GM19238 (cell line): ENCODE measurements around the gene GPS1.
"Not testable (repeated sequence)": the region's sequence is repeated elsewhere in the genome, so short reads cannot be mapped to it uniquely, and the experiment has no call there.

Experiments
- DNase-seq: peaks from one replicate; pipeline ENCODE4 v3.0.0; 2011; ENCODE audit warnings: low spot score; ENCODE audit not compliant: insufficient read length

GPS1 gene

DNA sequence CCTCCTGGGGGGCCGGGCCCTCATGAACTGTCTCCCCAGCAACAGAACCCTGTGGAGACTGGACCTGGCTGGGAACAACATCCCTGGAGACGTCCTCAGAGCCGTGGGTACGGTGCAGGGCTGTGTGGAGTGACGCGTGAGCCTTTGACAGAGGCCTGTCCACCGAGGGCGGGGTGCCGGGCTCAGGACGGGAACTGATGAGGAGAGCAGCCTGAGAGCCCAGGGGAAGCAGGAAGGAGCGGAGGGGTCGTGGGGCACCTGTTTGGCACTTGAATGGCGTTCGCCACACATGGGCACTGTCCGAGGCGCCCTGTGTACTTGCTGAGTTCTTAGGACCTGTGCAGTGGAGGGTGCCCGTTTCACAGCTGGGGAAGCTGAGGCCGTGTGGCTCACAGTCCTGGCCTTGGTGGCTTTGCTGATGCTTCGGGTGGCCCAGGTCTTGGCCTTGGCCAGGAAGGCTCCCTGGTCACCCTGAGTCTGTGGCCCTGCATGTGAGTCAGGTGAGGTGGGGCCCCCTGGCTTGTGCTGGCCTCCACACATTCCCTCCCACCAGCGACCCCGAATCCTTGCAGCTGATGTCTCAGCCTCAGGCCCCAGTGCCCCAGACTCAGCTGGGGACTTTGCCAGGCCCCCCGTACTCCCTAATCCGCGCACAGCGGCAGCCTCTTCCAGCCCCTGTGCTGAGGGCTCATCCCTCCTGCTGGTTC, 26.1 kb upstream of the GPS1 start:
- no peak for DNase-seq

DNA sequence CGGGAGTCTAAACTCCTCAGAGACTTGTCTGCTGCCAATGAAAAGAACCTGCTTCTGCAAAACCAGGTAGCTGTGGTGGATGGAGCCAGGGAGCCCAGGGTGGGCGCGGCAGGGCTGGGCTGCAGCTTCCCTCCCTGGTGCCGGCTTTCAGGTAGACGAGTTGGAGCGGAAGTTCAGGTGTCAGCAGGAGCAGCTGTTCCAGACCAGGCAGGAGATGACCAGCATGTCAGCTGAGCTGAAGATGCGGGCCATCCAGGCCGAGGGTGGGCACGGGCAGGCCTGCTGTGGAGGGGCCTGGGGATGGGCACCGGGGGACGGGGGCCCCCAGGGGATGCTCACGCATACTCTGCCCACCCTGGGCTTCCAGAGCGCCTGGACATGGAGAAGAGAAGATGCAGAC, 23.5 kb upstream of the GPS1 start:
- no peak for DNase-seq

DNA sequence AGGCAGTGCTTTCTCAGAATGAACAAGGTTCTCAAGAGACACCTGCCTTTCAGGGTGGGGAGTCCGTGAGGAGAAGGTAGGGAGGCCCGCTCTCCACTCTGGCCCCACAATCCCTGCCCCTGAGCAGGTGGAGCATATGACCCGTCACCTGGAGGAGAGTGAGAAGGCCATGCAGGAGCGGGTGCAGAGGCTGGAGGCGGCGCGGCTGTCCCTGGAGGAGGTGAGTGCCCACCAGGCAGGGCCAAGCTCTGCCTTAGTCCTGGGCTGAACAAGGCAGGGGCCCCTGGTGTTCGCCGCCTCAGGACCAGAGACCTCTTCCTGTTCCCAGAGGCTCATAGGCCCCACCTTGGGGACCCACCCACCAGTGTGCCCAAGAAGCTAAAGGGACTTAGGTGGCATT, 22.7 kb upstream of the GPS1 start:
- no peak for DNase-seq

DNA sequence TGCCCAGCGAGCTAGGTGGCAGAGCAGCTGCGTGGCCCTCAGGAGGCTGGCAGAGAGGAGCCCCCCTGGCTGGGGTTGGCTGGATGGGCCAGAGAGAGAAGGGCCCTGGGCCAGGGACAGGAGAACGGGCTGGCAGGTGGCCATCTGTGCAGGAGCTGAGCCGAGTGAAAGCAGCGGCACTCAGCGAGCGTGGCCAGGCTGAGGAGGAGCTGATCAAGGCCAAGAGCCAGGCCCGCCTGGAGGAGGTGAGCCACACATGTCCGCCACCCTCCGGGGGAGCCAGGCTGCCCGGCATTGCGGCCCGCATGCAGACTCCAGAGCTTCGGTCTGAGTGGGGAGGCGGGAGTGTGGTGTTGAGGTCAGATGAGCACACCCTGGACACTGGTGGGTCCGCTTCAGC, 22.3 kb upstream of the GPS1 start:
- no peak for DNase-seq

DNA sequence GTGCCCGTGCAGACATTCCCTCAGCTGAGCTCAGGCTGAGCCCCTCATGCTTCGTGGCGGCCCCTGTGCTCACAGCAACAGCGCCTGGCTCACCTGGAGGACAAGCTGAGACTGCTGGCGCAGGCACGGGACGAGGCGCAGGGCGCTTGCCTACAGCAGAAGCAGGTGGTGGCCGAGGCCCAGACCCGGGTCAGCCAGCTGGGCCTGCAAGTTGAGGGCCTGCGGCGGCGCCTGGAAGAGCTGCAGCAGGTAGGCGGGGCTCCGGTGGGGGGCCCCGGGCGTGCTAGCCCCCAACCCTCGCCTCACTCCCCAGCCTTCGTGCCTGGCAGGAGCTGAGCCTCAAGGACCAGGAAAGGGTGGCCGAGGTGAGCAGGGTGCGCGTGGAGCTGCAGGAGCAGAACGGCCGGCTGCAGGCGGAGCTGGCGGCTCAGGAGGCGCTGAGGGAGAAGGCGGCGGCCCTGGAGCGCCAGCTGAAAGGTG, 21.7 kb upstream of the GPS1 start:
- DNase-seq = no peak

DNA sequence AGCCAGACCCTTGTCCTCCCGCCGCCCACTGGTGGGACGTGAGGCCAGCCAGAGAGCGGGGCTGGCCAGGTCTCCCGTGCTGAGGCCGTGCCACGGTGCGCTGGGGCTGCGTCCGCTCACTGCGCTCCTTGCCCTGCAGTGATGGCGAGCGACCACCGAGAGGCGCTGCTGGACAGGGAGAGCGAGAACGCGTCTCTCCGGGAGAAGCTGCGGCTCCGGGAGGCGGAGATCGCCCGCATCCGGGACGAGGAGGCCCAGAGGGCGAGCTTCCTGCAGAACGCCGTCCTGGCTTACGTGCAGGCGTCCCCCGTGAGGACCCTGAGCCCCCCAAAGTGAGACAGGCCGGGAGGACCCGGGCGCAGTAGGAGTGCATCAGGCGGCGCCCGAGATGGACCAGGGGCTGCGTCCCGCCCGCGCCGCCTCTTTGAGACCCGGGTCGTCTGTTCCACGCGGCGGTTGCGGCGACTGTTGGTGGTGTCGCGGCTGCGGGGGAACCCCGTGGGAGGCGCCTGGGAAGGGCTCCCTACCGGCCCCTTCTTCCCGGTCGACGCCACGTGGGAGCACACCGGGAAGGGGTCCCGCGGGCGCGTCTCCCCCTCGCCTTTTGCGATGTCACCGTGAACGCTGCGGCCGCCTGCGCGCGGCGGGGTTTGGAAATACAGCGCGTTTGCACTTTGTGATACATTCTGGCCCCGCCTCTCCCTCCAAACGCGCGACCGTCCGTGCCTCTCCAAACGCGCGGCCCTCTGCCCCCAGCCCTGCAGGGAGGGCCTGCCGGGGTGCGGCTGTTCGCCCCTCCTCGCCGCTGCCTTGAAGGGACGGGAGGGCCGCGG, 21.0 kb upstream of the GPS1 start:
- DNase-seq = peak; percentile 82

DNA sequence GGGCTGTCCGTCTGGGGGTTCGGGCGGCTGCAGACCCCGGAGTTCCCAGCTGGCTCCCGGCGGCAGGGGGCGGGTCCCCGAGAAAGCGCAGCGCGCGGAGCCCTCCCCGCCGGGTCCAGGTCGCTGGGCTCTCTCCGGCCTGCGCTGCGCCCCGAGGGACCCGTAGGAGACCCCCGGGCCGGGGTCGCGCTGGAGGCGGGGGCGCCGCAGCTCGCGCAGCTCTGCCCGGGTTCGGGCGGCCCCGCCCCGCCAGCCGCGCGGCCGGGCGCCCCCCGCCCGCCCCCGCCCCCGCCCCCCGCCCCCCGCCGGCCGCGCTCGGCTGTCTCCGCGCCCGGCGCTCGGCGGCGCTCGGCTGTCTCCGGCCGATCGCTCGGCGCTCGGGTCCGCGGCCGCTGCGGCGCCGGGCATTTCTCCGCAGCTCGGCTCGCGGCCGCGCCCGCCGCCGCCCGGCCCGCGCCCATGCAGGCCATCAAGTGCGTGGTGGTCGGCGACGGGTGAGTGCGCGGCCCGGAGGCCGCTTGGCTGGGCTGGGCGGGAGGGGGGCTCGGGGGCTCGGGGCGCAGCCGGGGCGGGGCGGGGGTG, 20.3 kb upstream of the GPS1 start, which contains the start of gene RAC3:
RAC3 (plus strand) TSS at position 376 of the 582 bp plus-strand sequence; CDS start at position 460, 84 bp downstream.
- peak; percentile 60 for DNase-seq

DNA sequence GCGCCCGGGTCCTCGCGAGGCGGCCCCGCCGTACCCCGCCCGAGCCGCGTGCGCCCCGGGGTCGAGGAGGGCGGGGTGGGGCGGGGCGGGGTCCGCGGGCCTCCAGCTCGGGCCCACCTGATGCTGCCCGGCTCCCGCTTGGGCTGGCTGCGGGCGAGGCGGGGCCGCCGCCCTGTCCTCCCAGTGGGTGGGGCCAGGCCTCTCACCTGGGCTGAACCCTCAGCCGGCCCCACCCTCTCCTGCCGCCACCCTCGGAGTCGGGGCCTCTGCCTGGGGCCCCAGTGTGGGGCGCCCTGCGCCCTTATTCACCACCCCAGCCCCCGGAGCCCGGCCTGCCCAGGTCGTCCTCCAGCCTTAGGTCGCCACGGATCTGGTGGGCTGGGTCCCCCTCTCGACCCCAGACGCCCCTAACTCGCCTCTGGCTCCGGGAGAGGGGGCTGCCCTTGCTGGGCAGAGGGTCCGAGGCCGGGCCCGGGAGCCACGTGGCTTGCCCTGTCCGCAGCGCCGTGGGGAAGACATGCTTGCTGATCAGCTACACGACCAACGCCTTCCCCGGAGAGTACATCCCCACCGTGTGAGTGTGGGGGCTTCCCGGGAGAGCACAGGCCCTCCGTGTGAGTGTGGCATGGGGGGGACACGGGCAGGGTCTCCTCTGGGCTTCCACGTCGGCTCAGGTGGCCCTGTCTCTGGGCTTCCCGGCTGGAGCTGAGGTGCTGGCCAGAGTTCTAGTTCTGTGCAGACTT, 19.6 kb upstream of the GPS1 start:
- DNase-seq = no peak

DNA sequence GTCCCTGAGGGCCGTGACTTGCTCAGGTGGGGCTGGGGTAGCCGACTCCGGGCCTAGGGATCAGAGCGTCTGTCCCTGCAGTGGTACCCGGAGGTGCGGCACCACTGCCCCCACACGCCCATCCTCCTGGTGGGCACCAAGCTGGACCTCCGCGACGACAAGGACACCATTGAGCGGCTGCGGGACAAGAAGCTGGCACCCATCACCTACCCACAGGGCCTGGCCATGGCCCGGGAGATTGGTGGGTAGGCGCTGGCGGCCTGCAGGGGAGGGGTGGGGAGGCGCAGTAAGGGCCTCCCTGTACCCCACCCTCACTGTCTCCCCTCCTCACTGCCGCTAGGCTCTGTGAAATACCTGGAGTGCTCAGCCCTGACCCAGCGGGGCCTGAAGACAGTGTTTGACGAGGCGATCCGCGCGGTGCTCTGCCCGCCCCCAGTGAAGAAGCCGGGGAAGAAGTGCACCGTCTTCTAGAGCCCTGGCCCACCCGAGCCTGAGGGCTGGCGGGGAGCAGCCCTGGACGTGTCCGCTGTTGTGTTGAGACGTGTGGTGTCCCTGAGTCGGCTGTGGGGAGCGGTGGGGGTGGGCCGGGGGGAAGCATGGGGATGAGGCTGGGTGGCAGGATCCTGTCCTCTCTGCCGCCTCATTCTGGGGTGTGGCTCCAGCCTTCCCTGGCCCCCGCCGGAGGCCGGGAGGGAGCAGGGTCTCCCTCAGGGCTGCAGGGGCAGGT, 18.2 kb upstream of the GPS1 start:
- DNase-seq = no peak

DNA sequence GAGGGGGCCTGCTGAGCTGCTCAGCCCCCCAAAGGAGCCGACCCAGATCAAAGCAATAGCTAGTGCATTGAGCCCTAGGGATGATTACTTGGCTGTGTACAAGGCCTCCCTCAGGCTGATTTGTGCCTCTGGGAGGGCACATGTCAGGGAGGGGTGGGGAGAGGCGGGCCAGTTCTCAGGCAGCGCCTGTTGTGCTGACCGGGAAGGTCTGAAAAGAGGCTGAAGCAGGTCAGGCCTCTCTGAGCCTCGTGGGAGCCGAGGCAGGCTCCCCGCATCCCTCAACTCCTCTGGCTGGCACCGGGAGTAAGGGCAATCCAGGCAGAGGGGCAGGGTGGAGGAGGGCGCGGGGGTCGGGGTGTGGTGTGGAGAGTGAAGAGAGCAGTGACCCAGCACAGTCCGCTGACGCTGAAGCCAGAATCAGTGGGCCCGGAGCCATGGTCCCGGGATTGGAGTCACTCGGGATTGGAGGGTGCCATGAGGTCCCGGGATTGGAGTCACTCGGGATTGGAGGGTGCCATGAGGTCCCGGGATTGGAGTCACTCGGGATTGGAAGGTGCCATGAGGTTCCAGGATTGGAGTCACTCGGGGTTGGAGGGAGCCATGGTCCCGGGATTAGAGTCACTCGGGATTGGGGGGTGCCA, 17.2 kb upstream of the GPS1 start:
- no peak for DNase-seq

DNA sequence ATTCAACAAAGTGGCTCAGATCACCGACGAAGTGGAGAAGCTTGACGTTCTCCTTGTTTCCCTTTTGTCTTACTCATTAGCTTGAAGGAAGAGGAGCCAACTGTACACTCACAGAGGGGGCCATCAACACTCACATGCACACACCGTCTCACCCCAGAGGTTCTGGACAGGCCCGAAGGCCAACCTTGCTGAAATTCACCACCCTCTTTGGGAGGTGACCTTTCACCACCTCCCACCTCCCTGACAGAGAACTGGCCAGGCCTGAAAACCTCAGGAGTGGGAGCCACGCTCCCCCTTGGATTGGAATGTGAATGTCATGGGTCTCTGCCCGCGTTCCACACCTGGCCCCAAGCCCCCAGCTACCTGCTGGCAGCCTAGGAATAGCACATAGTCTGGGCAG, 16.2 kb upstream of the GPS1 start:
- DNase-seq = no peak

DNA sequence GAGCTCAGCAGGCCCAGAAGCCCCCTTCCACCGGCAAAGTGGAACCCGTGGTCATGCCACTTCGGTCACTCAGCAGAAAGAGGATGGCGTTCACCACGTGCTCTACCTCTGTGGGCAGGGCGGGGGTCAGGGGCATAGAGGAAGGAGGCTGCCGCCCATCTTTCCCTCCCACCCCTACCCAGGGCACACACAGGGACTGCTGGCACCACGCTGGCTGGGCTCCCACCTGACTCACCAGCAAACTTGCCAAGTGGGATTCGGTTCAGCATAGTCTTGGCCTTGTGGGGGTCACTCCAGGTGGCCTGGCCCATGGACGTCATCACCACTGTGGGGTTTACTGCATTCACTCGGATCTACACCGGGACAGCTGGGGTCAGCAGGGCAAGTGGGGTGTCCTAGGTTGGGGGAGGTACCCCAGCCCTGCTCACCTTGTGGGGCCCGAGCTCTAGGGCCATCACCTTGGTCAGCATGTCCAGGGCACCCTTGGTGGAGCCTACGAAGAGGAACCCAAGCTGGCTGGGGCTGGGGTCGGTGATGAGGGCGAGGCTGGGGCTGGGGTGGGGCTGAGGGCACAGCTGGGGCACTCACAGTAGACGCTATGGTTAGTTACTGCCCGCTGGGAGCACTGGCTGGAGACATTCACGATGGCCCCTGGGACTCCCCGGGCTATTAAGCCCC, 15.6 kb upstream of the GPS1 start:
- no peak for DNase-seq

DNA sequence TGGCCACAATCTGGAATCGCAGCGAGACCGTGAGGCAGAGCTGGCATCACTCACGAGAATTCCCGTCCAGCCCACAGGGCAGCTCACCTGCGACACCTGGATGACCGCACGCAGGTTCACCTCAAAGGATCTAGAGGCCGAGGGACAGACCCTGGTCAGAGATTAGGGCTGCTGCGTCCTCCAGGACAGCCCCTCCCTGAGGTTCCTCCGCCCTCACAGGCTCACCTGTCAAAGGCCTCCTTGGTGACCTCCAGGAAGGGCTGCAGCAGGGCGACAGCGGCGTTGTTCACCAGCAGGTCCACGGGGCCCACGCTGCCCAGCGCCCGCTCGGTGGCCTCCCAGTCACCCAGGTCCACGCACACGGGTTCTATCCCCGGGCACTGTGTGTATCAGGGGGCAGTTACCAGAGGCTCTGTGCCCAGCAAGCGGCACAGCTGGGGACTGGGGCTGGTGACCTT, 15.0 kb upstream of the GPS1 start:
- DNase-seq = no peak

DNA sequence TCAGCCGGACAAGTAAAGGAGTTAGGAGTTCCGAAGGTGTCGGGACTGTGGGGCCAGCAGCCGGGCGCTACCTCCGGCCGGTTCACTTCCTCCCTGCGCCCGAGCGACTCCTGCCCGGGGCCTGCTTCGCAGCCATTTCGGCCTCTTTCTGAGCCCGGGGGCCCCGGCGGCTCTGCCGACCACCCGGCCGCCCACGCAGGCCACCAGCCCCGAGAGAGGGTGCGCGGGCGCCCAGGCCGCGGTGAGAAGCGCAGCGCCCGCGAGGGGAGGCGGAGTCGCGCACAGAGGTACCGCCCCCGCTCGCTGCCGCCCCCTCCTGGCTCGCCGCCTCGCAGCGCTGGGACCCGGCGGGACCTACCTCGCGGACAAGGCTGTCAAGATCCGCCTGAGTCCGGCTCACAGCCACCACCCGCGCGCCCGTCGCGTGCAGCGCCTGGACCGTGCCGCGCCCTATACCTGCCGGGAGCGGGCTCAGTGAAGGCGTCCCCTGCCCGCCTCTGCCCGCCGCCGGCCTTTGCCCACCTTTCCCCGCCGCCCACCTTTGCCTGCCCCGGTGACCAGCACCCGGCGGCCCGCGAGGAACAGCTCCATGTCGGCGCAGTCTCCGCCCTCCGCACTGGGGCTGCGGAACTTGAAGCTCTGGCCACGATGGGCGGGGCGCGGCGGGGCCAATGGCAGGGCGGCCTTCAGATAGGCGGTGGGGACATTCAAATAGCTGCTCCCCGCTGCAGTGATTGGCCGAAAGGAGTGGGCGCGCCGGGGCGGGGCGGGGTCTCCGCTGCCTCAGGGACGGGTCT, 14.4 kb upstream of the GPS1 start, which contains the start of gene DCXR:
DCXR (minus strand) TSS at position 606 of the 797 bp plus-strand sequence; CDS start at position 591, 15 bp downstream.
- DNase-seq = peak; percentile 100

DNA sequence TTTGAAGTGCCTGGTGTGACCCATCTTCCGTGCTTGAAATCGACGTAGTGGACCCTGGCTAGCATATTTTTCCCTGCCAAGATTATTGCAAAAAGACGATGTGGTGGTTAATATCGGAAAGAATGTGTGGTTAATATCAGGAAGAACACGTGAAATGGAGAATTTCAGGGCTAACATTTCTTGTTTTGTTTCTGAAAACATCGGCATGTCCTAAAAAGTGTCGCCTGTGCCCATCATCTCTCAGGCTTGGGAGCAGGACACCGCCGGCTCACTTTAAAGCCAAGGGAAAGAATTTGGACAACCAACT, 13.9 kb upstream of the GPS1 start:
- DNase-seq = no peak

DNA sequence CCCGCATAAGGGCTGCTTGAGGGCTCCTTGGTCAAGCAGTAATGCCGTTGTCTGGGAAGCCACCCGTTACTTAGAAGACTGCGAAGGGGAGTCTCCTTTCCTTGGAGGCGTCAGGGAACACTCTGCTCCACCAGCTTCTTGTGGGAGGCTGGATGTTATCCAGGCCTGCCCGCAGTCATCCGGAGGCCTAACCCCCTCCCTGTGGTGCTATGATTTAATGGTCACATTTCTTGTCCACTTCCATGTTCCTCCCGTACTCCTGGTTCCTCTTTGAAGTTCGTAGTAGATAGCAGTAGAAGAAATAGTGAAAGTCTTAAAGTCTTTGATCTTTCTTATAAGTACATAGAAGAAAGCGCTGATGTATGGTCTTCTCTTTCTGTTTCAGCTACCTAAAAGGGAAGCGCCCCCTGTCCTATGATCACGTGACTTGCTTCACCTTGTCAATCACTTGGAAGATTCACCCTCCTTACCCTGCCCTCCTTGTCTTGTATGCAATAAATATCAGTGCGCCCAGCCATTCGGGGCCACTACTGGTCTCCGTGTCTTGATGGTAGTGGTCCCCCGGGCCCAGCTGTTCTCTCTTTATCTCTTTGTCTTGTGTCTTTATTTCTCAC, 12.8 kb upstream of the GPS1 start:
- not testable (repeated sequence) for DNase-seq

DNA sequence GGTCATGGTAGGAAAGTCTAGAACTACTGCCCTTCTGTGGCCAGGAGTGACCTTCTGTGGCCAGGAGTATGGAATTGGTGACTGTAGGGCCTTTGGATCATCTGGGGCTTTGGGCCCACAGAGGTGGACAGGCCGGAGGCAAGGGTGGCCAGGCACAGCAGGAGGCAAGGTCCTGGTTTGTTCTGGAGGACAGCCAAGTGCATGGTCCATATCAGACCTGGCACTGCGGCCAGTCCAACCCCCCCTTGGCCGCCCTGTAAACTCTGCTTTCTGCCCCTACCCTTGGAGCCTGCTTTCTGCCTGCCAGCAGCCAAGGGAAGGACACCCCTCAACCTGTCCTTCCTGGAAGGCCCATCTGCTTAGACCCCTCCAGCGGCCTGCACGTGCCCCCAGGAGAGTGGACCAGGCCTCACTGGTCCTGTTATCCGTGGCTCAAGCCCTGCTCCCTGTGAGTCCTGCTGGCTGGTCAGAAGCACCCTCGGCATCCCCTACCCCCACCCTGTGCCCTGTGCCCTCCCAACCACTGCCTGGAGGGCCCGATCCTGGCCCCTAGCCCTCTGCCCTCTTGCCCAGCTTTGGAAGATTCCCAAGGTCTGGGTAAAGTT, 11.9 kb upstream of the GPS1 start:
- DNase-seq = no peak
